ENCODE results near the gene NCOA5.

The NCOA5 gene

GRCh38 chr20:46018611-46019010 lies 71.2 kb downstream of the NCOA5 start:
- no peaks in the 10 kb centered on the region for H3K36me3 ChIP-seq
- DNase-seq, result no peak
- no peak for TF ChIP-seq CTCF (IDR thresholded peaks at IDR 0.05; ENCODE audit: low read depth, low read length)
- H3K27me3 ChIP-seq (ENCODE audit: insufficient read depth, low read depth, severe bottlenecking), result no peaks in the 10 kb centered on the region
- H3K4me3 ChIP-seq (ENCODE audit: low read depth, low read length), result no peak overlapping the region
- H3K27ac ChIP-seq, result no peak overlapping the region
- no peaks in the 10 kb centered on the region for H3K9me3 ChIP-seq (ENCODE audit: severe bottlenecking)

GRCh38 chr20:46018112-46018511 lies 71.7 kb downstream of the NCOA5 start:
- no peaks in the 10 kb centered on the region for H3K27me3 ChIP-seq (ENCODE audit: insufficient read depth, low read depth, severe bottlenecking)
- DNase-seq, result no peak
- no peak for TF ChIP-seq CTCF (IDR thresholded peaks at IDR 0.05; ENCODE audit: low read depth, low read length)
- no peak overlapping the region for H3K4me3 ChIP-seq (ENCODE audit: low read depth, low read length)
- H3K27ac ChIP-seq, result no peak overlapping the region
- no peaks in the 10 kb centered on the region for H3K9me3 ChIP-seq (ENCODE audit: severe bottlenecking)
- H3K36me3 ChIP-seq, result no peaks in the 10 kb centered on the region

- no peaks in the 10 kb centered on the region for H3K9me3 ChIP-seq (ENCODE audit: severe bottlenecking)
- DNase-seq, result no peak
- no peak for TF ChIP-seq CTCF (IDR thresholded peaks at IDR 0.05; ENCODE audit: low read depth, low read length)
- H3K36me3 ChIP-seq, result no peaks in the 10 kb centered on the region
- H3K27ac ChIP-seq, result no peak overlapping the region
- no peak overlapping the region for H3K4me3 ChIP-seq (ENCODE audit: low read depth, low read length)
- no peaks in the 10 kb centered on the region for H3K27me3 ChIP-seq (ENCODE audit: insufficient read depth, low read depth, severe bottlenecking)
Measured at GRCh38 chr20:46017272-46017671, 72.5 kb downstream of the NCOA5 start.

- Histone ChIP-seq H3K27ac (peak overlapping the region; percentile 75), H3K4me3 (ENCODE audit: low read depth, low read length) (peak overlapping the region; percentile 32), H3K27me3 (ENCODE audit: insufficient read depth, low read depth, severe bottlenecking) (no peaks in the 10 kb centered on the region), H3K9me3 (ENCODE audit: severe bottlenecking) (no peaks in the 10 kb centered on the region), H3K36me3 (no peaks in the 10 kb centered on the region)
- DNase-seq, result no peak
- TF ChIP-seq CTCF (IDR thresholded peaks at IDR 0.05; ENCODE audit: low read depth, low read length), result no peak
Measured at GRCh38 chr20:46014517-46015396, 75.0 kb downstream of the NCOA5 start.

GRCh38 chr20:46013829-46014516 lies 75.8 kb downstream of the NCOA5 start:
- TF ChIP-seq CTCF (IDR thresholded peaks at IDR 0.05; ENCODE audit: low read depth, low read length), result peak; percentile 89
- H3K27me3 ChIP-seq (ENCODE audit: insufficient read depth, low read depth, severe bottlenecking), result no peaks in the 10 kb centered on the region

More at GRCh38 chr20:46013829-46014516, 75.8 kb downstream of the NCOA5 start:
- DNase-seq, result peak; percentile 93
- peak overlapping the region; percentile 75 for H3K27ac ChIP-seq
- no peaks in the 10 kb centered on the region for H3K36me3 ChIP-seq
- peak overlapping the region; percentile 32 for H3K4me3 ChIP-seq (ENCODE audit: low read depth, low read length)
- no peaks in the 10 kb centered on the region for H3K9me3 ChIP-seq (ENCODE audit: severe bottlenecking)

Data from WERI-Rb-1 (cell line).